K562 (cell line): ENCODE measurements around the gene KLHDC2. TPM values are rescaled to one million over a fixed set of nuclear protein-coding genes. Genes with fewer than 3 reads are reported as not detected.
A peak's percentile ranks its signal among the peaks of the same experiment; 100 is the strongest.

Experiments used
- BRD9 ChIP-seq: fragments of 450-650 bp; IDR thresholded peaks from 2 replicates; pipeline ENCODE4 v1.6.1; 2018; ENCODE audit warnings: low read depth; ENCODE audit not compliant: partially characterized antibody
- CSDE1 ChIP-seq, 2 experiments: fragments of 450-650 bp; IDR thresholded peaks; 2 replicates each; pipeline ENCODE4 v1.6.1; 2016; ENCODE audit warnings: mild to moderate bottlenecking in 1 of 2
- FOSL1 ChIP-seq: fragments of 200-800 bp; sonication (Bioruptor generic); conservative IDR thresholded peaks from 2 replicates; pipeline ENCODE4 v1.6.1; 2016; ENCODE audit warnings: missing genetic modification characterization, missing compliant biosample characterization
- IFI16 ChIP-seq: fragments of 250-450 bp; sonication (Bioruptor Pico); IDR thresholded peaks from 2 replicates; pipeline ENCODE4 v2.1.2; 2022; ENCODE audit warnings: mild to moderate bottlenecking, inconsistent platforms
- TCFL5 ChIP-seq: fragments of 250-450 bp; sonication (Bioruptor Pico); conservative IDR thresholded peaks from 2 replicates; pipeline ENCODE4 v1.6.1; 2021; ENCODE audit warnings: mild to moderate bottlenecking, moderate library complexity, matching md5 sums
- TOE1 ChIP-seq, 2 experiments: fragments of 450-650 bp in 1 of 2; sonication (generic) in 1 of 2; formaldehyde crosslinking in 1 of 2; IDR thresholded peaks; 2 replicates each; pipeline versions ENCODE4 v1.7.1 to v1.8.0; 2016 to 2022; ENCODE audit warnings: borderline replicate concordance in 2 of 2, mild to moderate bottlenecking in 2 of 2, antibody characterized with exemption in 1 of 2, inconsistent platforms in 1 of 2, low read depth in 1 of 2, missing genetic modification reagents in 1 of 2, moderate library complexity in 1 of 2
- ZC3H4 ChIP-seq: sonication (generic); formaldehyde crosslinking; IDR thresholded peaks from 2 replicates; pipeline ENCODE4 v1.9.0; 2021; ENCODE audit warnings: missing genetic modification reagents, borderline replicate concordance
- ZNF143 ChIP-seq: sonication (generic); formaldehyde crosslinking; IDR thresholded peaks from 2 replicates; pipeline ENCODE4 v1.9.0; 2022; ENCODE audit warnings: mild to moderate bottlenecking, missing genetic modification reagents
- ZNF24 ChIP-seq: fragments of 450-650 bp; IDR thresholded peaks from 2 replicates; pipeline ENCODE4 v1.6.1; 2016
- ZNF766 ChIP-seq: fragments of 200-800 bp; sonication (Bioruptor generic); conservative IDR thresholded peaks from 2 replicates; pipeline ENCODE4 v1.6.1; 2016; ENCODE audit warnings: missing genetic modification characterization, missing compliant biosample characterization
- polyA plus RNA-seq, 8 experiments: library from polyadenylated mRNA; depleted of rRNA in 4 of 8; stranded (reverse) in 5 of 8; unstranded in 3 of 8; fragments of >200 nt; fragmentation: Nextera tagmentation in 2 of 8; fragmentation: Illumina TruSeq in 1 of 8; extraction: Ambion mirVana in 2 of 8; extraction: Trizol in 1 of 8; gene quantifications; 2 replicates each; pipeline versions ENCODE4 v1.2.1 to v1.2.3, GENCODE V29; 2011 to 2014; ENCODE audit warnings: inconsistent platforms in 1 of 8, missing spikeins in 1 of 8
- total RNA-seq, 7 experiments: library from RNA; depleted of rRNA in 6 of 7; stranded (reverse); fragments of >200 nt in 6 of 7; fragmentation: Illumina TruSeq in 2 of 7; extraction: Trizol in 2 of 7; gene quantifications; 2 replicates each; pipeline versions ENCODE4 v1.2.1 to v1.2.3, GENCODE V29; 2011 to 2021; ENCODE audit warnings: low replicate concordance in 1 of 7
- TF ChIP-seq, protein P1 (sequence below), 2 experiments: fragments of 450-650 bp; IDR thresholded peaks; 2 replicates each; pipeline ENCODE4 v1.6.1; 2016; ENCODE audit warnings: mild to moderate bottlenecking in 2 of 2, borderline replicate concordance in 1 of 2, low read depth in 1 of 2, moderate library complexity in 1 of 2
- TF ChIP-seq, protein P2 (sequence below): fragments of 450-650 bp; IDR thresholded peaks from 2 replicates; pipeline ENCODE4 v1.6.1; 2016; ENCODE audit warnings: mild to moderate bottlenecking
- TF ChIP-seq, protein P3 (sequence below), 2 experiments: IDR thresholded peaks; 2 replicates each; pipeline ENCODE4 v1.6.1; 2012; ENCODE audit warnings: improper control_type of control experiment in 2 of 2, low read depth in 2 of 2, low read length in 2 of 2, borderline replicate concordance in 1 of 2

KLHDC2 gene
- total and polyA plus RNA-seq, 9 of the 15 experiments (the other 6 are each of a cell fraction or from before 2014, with no cell fraction given), result 6.3 to 41.7 (median 20.0) TPM

DNA sequence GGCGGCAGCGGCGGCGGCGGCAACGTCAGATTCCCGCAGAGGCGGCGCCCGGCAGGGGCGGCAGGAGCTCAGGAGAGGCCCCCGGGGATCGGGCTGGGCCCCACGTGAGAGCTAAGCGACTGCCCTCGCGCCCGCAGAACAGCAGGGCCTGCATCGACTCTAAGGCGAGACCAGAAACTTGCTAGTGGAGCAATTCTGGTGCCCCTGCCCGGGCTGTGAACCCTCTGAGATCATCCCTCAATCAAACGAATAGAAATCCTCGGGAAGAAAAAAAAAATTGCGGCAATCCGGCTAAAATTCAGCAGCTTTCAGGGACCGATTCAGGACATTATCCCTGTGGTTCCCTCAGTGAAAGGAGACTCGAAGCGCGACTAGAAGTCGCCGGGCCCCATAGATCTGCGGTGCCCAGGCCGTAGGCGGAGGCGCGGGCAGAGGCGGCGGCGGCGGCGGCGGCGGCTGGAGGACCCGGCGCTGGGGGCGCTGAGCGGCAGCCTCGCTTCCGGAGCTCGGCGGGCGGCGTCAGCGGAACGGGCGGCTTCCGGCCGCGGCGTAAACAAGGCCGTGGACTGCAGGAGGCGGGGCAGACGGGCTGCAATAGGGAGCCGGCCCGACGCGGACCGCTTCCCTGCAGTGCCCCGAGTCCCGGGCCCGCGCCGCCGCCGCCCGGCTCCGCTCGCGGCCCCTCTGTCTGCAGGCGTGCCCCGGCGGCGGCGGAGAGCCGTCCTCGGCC lies at the start of gene KLHDC2 (continued):
- no peak for TF ChIP-seq BRD9
- TF ChIP-seq ZC3H4 (CRISPR knock-in tag), result no peak
- no peak for TF ChIP-seq TOE1 (IDR thresholded peaks at IDR 0.05; ENCODE audit: borderline replicate concordance)
- no peak for TF ChIP-seq TOE1 (CRISPR knock-in tag; IDR thresholded peaks at IDR 0.05; ENCODE audit: borderline replicate concordance, low read depth)
- TF ChIP-seq ZNF143 (CRISPR knock-in tag), result no peak
- TF ChIP-seq, protein P1, sequence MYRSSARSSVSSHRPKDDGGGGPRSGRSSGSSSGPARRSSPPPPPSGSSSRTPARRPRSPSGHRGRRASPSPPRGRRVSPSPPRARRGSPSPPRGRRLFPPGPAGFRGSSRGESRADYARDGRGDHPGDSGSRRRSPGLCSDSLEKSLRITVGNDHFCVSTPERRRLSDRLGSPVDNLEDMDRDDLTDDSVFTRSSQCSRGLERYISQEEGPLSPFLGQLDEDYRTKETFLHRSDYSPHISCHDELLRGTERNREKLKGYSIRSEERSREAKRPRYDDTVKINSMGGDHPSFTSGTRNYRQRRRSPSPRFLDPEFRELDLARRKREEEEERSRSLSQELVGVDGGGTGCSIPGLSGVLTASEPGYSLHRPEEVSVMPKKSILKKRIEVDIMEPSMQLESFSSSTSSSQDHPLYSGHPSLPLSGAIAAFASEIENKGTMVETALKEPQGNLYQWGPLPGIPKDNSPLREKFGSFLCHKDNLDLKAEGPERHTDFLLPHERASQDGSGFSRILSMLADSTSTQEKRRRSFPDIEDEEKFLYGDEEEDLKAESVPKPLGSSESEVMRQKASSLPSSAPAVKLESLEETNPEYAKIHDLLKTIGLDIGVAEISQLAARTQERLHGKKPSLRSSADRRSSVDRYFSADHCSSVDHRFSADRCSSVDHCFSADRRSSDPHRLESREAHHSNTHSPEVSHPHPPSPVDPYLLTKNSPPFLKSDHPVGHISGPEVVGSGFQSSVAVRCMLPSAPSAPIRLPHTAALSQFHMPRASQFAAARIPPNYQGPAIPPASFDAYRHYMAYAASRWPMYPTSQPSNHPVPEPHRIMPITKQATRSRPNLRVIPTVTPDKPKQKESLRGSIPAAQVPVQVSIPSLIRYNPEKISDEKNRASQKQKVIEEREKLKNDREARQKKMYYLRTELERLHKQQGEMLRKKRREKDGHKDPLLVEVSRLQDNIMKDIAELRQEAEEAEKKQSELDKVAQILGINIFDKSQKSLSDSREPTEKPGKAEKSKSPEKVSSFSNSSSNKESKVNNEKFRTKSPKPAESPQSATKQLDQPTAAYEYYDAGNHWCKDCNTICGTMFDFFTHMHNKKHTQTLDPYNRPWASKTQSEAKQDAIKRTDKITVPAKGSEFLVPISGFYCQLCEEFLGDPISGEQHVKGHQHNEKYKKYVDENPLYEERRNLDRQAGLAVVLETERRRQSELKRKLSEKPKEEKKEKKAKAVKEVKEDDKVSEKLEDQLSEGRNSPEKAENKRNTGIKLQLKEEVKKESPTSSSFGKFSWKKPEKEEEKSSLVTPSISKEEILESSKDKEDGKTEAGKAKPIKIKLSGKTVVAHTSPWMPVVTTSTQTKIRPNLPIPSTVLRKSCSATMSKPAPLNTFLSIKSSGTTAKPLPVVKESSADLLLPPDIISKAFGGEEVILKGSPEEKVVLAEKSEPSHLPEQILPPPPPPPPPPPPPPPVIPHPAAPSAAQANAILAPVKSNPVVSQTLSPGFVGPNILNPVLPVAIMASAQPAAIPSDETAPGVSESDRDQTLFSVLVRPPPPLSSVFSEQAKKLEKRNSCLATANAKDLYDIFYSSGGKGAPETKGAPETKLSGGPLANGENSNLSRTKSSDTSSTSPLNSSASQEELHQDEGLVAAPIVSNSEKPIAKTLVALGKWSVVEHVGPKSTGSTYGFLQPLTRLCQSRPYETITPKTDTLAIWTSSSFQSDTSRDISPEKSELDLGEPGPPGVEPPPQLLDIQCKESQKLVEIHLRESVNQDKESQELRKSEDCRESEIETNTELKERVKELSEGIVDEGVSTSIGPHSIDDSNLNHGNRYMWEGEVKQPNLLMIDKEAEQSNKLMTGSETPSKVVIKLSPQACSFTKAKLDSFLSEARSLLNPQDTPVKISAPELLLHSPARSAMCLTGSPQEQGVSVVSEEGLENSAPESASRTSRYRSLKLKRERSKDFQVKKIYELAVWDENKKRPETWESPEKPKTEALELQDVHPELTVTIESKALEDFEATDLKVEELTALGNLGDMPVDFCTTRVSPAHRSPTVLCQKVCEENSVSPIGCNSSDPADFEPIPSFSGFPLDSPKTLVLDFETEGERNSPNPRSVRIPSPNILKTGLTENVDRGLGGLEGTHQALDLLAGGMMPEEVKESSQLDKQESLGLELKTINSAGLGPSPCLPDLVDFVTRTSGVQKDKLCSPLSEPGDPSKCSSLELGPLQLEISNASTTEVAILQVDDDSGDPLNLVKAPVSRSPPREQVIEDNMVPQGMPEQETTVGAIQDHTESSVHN (IDR thresholded peaks at IDR 0.05; ENCODE audit: borderline replicate concordance in 1 of 2, low read depth in 1 of 2), result no peak
- TF ChIP-seq, protein P2, sequence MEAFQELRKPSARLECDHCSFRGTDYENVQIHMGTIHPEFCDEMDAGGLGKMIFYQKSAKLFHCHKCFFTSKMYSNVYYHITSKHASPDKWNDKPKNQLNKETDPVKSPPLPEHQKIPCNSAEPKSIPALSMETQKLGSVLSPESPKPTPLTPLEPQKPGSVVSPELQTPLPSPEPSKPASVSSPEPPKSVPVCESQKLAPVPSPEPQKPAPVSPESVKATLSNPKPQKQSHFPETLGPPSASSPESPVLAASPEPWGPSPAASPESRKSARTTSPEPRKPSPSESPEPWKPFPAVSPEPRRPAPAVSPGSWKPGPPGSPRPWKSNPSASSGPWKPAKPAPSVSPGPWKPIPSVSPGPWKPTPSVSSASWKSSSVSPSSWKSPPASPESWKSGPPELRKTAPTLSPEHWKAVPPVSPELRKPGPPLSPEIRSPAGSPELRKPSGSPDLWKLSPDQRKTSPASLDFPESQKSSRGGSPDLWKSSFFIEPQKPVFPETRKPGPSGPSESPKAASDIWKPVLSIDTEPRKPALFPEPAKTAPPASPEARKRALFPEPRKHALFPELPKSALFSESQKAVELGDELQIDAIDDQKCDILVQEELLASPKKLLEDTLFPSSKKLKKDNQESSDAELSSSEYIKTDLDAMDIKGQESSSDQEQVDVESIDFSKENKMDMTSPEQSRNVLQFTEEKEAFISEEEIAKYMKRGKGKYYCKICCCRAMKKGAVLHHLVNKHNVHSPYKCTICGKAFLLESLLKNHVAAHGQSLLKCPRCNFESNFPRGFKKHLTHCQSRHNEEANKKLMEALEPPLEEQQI, result no peak
- no peak for TF ChIP-seq CSDE1 (IDR thresholded peaks at IDR 0.05)
- TF ChIP-seq, protein P3, sequence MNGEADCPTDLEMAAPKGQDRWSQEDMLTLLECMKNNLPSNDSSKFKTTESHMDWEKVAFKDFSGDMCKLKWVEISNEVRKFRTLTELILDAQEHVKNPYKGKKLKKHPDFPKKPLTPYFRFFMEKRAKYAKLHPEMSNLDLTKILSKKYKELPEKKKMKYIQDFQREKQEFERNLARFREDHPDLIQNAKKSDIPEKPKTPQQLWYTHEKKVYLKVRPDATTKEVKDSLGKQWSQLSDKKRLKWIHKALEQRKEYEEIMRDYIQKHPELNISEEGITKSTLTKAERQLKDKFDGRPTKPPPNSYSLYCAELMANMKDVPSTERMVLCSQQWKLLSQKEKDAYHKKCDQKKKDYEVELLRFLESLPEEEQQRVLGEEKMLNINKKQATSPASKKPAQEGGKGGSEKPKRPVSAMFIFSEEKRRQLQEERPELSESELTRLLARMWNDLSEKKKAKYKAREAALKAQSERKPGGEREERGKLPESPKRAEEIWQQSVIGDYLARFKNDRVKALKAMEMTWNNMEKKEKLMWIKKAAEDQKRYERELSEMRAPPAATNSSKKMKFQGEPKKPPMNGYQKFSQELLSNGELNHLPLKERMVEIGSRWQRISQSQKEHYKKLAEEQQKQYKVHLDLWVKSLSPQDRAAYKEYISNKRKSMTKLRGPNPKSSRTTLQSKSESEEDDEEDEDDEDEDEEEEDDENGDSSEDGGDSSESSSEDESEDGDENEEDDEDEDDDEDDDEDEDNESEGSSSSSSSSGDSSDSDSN (IDR thresholded peaks at IDR 0.05; ENCODE audit: borderline replicate concordance in 1 of 2, low read depth in 2 of 2, low read length in 2 of 2), result peak; percentile 58 to 95; a peak in 2 of 4 replicates
- no peak for TF ChIP-seq ZNF24
- no peak for TF ChIP-seq IFI16 (CRISPR knock-in tag)
- no peak for TF ChIP-seq FOSL1 (tag)
- TF ChIP-seq TCFL5 (CRISPR knock-in tag), result no peak
- TF ChIP-seq ZNF766 (CRISPR knock-in tag), result 0 out of 2 replicates have a peak, but pooled peaks have one; percentile 33
